Stimulated activated CD8-positive, alpha-beta memory T cell treated with anti-CD3 and anti-CD28 coated beads, Interleukin-15, amount 100 ng/mL, for 48 hours (primary cell): ENCODE results near the gene IL17RB.

ENCODE experiments used
- DNase-seq, 2 donors: peaks; one replicate each; pipeline ENCODE4 v3.0.0-alpha.2; 2020; ENCODE audit warnings: low read depth in 2 of 2

IL17RB gene

GRCh38 chr3:53846134-53846850, at the start of gene IL17RB, which contains the start of gene CHDH:
IL17RB (plus strand) TSS chr3:53846568; CDS start chr3:53846589, 21 bp downstream.
CHDH (minus strand) TSS chr3:53846419; CDS start chr3:53824008, 22,411 bp downstream.
- no peak for DNase-seq

GRCh38 chr3:53798144-53798543, 48.2 kb upstream of the IL17RB start:
- DNase-seq, result no peak

- no peak for DNase-seq
Observed at GRCh38 chr3:53799338-53799865, 47.0 kb upstream of the IL17RB start.

GRCh38 chr3:53800041-53800906, 46.1 kb upstream of the IL17RB start:
- DNase-seq, result no peak

GRCh38 chr3:53801319-53801718, 45.0 kb upstream of the IL17RB start:
- DNase-seq, result no peak

GRCh38 chr3:53802256-53802880, 44.0 kb upstream of the IL17RB start:
- no peak for DNase-seq

GRCh38 chr3:53803124-53803815, 43.1 kb upstream of the IL17RB start:
- no peak for DNase-seq

- no peak for DNase-seq
Observed at GRCh38 chr3:53803816-53804695, 42.3 kb upstream of the IL17RB start.

- DNase-seq, result no peak
Observed at GRCh38 chr3:53804697-53805462, 41.5 kb upstream of the IL17RB start.

GRCh38 chr3:53805463-53806159, 40.8 kb upstream of the IL17RB start:
- DNase-seq, result no peak

- DNase-seq, result no peak
Observed at GRCh38 chr3:53806182-53807116, 39.9 kb upstream of the IL17RB start.

GRCh38 chr3:53807117-53807810, 39.1 kb upstream of the IL17RB start:
- DNase-seq, result no peak

GRCh38 chr3:53808496-53808895, 37.9 kb upstream of the IL17RB start:
- DNase-seq, result no peak

GRCh38 chr3:53809267-53809666, 37.1 kb upstream of the IL17RB start:
- no peak for DNase-seq

GRCh38 chr3:53809764-53810400, 36.5 kb upstream of the IL17RB start:
- DNase-seq, result no peak

GRCh38 chr3:53811143-53811927, 35.0 kb upstream of the IL17RB start:
- DNase-seq, result no peak
